GM18511 (cell line): ENCODE measurements around the gene GALNT14.

Experiments used
- ATAC-seq: cut with Tn5 transposase; IDR thresholded peaks from one replicate; pipeline ENCODE4 v1.9.1; 2021; ENCODE audit warnings: mild to moderate bottlenecking, moderate library complexity; ENCODE audit not compliant: unreplicated experiment

GALNT14 gene

DNA sequence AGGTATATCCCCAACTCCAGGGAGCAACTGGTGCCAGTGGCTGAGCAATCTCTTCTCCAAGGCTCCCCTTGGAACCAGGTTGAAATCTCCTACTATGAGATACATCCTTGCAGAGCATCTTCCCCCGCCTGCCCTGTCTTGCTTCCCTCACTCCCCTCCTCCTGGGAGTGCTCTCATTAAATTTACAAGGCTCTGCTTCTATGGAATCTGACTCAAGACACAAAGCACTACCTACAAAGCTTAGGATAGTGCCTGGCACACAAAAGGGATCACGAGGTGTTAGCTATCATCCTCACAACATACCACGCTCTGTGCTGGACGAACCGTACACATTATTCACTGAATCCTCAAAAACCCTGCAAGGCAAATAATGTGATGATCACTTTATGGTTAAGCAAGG is 121.6 kb downstream of the GALNT14 start:
- ATAC-seq, result no peak

DNA sequence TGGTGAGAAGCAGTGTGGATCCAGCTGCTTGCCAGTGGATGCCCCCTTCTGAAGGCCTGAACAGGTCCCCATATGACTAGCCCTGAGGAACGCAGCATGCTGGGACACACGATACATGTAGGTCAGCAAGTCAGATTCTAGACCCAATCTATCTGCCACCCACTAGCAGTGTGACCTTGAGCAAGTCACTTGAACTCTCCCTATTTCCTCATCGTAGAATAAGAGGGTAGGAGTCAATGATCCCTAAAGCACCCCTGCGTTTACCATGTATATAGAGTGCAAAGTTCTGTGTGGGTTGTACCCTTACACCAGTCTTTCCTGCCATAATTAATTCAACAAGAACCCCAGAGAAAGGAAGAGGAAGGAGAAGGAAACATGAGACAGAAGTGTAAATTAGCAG is 123.7 kb downstream of the GALNT14 start:
- no peak for ATAC-seq

GRCh38 chr2:31013301-31013700 is 124.9 kb downstream of the GALNT14 start:
- ATAC-seq, result no peak

DNA sequence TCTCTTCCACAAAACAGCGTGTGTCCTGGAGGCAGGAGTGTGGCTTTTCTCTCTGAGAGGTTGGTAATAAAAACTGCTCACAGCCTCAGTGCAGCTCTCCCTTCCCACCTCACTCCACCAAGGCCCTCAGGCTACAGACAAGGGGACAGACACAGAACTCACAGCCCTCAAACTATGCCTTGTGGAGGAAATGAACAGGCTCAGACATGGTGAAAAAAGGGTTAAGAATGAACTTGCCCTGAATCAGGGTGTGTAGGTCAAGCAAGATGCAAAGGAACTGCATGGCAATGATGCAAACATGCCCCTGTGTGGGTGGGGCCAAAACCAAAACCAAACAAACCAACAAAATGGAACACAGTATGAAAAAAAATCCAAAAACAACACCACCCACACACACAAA is 125.8 kb downstream of the GALNT14 start:
- ATAC-seq, result no peak

- ATAC-seq, result no peak
Measured at GRCh38 chr2:31011587-31011986, 126.7 kb downstream of the GALNT14 start.

DNA sequence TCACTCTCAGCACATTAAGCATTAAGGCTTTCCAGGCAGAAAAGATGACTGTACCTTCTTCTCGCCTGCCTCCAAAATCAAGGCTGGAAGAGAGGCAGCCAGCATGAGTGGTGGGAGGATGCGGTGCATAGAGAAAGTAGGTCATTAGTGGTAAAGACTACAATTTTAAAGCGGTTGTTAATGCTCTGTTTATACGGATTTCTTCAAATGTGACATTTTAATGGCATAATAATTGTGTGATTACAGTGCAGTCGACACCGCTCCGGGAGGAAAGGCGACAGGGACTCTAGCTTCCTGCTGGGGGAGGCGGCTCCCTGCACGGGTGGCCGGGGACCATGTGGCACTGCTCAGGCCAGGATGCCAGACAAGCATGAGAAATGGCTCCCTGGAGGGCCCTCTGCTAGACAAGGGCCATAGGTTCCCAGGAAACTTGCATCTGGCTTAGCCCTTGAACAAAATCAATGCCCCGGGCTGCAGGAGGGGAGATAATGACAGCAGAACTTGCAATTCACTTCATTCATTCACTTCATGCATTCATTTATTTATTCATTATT is 129.6 kb downstream of the GALNT14 start:
- no peak for ATAC-seq

GRCh38 chr2:31004257-31004656 is 134.0 kb downstream of the GALNT14 start:
- ATAC-seq, result no peak

- no peak for ATAC-seq
Measured at GRCh38 chr2:31003749-31004148, 134.5 kb downstream of the GALNT14 start.

DNA sequence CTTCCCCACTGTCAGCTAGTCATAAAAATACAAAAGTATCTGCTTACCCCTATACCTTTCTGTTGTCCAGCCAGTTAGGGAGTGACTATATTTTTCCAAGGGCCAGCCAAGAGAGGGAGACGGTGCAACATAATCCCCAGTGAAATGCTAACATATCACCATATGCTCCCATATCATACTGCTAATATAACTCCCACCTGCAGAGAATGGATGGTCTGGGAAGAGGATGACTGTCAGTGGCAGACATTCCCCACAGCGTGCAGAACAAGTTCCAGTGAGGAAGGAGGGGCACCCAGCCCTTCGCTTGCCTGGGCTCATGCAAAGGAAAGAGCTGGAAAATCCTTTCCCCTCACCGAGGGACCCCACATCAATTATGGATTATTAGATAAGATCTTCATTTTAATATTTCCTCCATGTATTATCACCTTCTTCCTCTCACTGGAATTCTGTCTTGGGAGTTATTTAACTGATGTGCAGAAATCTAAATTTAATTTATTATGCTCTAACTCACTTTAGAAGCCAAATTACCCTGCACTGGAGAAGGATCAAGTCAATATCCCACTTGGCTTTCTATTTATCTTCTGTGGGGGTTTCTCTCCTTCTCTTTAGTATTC is 135.6 kb downstream of the GALNT14 start:
- no peak for ATAC-seq

- ATAC-seq, result no peak
Measured at GRCh38 chr2:31000970-31001369, 137.3 kb downstream of the GALNT14 start.

- ATAC-seq, result no peak
Measured at GRCh38 chr2:30998672-30999071, 139.6 kb downstream of the GALNT14 start.

DNA sequence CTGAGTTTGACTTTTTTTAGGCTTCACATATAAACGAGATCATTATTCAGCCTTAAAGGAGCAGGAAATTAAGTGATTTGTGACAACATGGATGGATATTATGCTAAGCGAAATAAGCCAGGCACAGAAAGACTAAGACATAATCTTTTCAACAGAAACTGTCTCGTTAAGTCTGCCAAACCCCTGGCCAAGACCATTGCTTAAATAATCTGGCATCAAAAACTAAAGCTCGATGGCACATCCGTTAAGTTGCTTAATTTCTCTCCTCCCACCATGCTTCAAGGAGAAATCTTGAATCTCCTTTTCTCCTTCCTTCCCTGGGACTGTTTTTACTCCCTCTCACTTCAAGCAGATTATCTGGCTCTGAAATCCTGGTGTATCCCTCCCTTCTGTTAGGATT is 140.3 kb downstream of the GALNT14 start:
- no peak for ATAC-seq

- ATAC-seq, result no peak
Measured at GRCh38 chr2:30994227-30995056, 143.8 kb downstream of the GALNT14 start.

GRCh38 chr2:30992781-30993180 is 145.5 kb downstream of the GALNT14 start:
- no peak for ATAC-seq

GRCh38 chr2:30990671-30991070 is 147.6 kb downstream of the GALNT14 start:
- no peak for ATAC-seq

DNA sequence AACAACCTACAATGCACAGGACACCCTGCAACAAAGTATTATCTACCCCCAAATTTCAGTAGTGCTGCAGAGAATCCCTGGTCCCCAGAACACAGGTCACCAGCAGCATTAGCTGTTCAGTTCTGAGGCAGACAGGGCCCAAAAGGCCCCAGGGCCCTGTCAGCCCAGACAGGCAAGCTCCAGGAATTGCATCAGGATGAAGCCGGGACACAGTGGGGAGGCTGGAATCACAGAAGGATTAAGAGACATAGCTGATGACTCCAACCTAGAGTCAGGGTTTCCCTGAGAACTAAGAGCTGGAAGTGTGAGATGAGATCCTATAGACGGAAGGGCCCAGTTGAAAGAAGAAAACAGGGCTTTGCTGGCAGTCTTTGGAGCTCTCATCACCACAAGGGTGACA is 148.1 kb downstream of the GALNT14 start:
- ATAC-seq, result no peak

- no peak for ATAC-seq
Measured at GRCh38 chr2:30989746-30990145, 148.5 kb downstream of the GALNT14 start.

DNA sequence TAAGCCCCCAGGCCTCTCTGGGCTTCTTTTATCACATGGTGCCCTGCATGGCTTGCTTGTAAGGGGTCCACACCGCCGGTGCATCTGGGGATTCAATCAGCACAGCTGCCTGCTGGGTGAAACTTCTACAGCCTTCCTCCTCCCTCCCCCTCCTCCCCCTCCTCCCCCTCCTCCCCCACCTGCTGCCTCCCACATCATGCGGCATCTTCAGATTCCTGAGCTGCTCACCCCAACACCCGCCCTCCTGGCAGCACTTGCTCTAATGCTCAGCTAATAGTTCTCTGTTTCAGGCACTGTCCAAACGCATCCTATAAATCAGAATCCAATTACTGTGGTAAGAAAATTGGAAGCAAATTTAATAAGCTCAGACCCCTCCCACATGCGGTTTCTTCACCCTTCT is 150.7 kb downstream of the GALNT14 start:
- ATAC-seq, result no peak

DNA sequence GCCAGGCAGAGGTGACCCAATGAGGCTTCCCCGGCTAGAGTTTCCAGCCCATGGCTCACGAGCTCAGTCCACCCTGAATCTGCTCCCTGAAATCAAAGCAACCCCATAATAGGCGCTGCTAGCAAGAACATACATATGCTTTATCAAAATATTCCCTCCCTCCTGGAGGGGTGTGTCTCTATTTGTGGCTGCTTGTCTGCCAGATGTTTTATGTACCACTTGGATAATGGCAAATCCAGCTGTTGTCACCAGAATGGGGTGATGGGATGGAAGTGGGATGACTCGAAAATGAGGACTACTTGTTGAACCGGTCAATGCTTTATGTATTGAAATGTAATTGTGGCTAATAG is 152.0 kb downstream of the GALNT14 start:
- no peak for ATAC-seq

DNA sequence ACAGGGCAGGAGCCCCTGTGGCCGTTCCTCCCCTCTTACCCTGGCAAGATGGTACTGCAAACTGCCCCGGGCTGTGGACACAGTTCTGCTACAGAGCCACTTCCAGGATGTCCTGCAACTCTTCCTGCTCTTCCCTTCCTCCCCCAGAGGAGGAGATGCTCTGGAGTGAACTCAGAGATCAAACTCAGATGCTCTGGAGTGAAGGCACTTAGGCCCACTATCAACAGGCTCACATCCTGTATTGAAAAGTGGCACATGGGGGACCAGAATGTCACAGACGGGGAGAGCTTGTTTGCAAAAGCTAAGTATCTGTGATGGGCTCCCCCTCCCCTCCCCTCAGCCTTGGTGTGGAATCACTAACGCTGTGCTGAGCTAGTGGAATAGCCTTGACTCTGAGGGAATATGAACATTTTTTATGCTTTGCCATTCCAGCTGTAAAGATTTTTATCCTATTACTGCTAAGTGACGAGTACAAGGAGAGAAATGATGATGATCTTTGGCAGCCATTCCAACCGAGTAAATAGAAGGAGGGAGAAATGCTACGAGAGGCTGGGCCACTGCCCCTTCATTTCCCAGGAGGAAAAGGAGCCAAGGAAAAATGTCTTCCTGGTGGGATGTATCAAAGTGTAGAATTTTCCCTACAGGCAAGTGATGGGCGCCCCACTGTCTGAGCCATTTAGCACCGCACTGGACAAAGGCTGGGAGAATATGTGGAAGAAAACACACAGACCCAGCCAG is 152.6 kb downstream of the GALNT14 start:
- no peak for ATAC-seq

DNA sequence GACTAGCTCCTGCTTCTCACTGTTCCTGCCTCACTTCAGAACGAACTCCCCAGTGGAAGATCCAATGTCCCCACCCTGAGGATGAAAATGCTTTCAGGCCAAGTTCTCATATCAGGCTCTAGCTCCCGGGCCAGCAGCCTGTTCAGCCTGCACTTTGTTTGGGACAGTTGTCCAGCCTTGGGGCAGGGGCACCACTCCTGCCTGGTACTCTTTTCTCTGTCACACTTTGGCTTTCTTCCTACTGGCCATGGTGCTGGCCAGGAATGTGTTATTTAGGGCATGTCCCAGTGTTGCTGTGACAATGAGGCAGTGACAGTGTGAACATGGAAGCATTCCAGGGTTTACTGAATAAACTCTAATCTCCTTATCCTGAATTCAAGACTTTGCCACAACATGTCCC is 154.1 kb downstream of the GALNT14 start:
- ATAC-seq, result no peak

- ATAC-seq, result no peak
Measured at GRCh38 chr2:30981510-30981909, 156.7 kb downstream of the GALNT14 start.
